ENCODE results near the gene GABBR2.

GABBR2 gene

DNA sequence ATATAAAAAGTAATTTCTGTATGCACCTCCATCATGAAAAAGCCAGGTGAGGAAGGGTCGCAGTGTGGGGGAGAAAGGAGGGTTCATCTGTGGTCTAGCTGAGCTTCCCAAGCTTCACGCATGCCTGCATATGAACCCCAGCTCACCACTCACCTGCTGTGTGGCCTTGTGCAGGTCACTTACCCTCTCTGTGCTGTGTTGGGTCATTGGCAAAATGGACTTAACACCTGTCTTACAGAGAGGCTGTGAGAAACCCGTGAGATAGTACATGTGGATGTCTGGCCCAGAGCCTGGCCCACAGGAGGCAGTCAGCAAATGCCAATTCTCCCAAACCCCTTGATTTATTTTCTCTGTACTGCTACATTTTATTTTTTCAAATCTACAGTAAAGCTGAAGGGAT, 88.9 kb downstream of the GABBR2 start:
- no peak for DNase-seq

GRCh38 chr9:98615633-98616032, 93.1 kb downstream of the GABBR2 start:
- no peak for DNase-seq

GRCh38 chr9:98614941-98615340, 93.8 kb downstream of the GABBR2 start:
- no peak for DNase-seq

DNA sequence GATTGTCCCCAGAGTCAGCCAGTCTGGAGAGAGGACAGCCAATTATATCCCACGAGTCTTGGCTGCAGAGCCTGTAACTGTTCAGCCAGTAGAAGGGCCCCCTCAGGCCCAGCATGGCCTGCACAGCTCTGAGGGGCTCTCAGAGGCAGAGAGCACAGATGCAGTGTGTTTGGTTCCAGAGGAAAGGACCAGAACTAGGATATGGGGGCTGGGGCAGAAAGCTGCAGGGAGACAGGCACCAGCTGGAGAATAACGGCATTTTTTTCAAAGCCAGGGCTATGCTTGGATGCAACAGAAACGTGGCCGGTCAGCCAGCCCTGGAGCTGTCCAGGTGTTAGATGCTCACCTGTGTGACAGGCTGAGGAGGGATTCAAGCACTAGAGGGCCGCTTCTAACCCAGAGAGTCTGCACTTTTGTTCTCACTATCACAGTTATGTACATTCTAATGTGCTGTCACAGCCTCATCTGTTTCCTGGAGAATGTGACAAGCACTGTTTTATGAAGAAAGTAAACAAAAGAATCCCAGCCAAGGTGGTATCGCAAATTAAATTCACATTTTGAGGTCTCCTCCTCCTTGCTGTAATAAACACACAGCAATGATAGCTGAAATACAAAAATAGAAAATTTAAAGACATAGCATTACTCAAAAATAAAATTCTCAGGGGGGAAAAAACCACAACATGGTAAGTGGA, 96.5 kb downstream of the GABBR2 start:
- DNase-seq: no peak

DNA sequence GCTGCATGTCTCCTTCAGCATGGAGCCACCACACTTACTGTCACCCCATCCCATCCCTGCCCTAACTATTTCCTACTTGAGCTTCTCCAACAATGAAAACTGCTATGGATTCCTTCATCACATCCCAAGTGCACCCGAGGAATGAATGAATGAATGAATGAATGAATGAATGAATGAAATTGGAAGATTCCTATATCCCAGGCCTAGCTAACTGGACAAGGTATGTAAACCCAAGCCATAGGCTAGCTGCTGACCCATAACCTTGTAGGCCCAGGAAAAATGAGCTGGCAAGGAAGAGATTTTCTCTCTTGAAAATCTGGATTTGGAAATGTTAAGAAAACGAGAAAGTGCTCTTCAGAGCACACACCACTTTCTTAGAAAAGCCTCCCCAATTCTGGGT, 97.4 kb downstream of the GABBR2 start:
- DNase-seq: no peak

- DNase-seq: no peak
Measured at GRCh38 chr9:98610711-98611110, 98.0 kb downstream of the GABBR2 start.

GRCh38 chr9:98610211-98610610, 98.5 kb downstream of the GABBR2 start:
- no peak for DNase-seq

DNA sequence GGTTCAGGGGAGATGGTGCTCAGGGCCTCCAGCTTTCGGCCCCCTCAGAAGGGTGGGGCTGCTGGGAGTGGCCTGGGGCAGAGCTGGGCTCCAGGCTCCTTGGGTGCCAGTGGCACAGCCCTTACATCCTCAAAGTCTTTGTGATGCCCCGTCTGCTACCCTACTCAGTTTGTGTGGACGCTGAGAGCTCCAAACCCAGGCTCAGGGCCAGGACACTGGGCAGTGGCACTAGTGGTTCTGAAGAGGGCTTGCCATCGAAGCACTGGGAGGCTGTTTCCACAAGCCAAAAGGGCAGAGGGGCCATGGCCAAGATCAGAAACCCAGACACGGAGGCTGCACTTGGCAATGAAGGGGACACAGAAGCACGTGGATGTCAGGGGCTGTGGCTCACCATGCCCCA, 99.1 kb downstream of the GABBR2 start:
- no peak for DNase-seq

DNA sequence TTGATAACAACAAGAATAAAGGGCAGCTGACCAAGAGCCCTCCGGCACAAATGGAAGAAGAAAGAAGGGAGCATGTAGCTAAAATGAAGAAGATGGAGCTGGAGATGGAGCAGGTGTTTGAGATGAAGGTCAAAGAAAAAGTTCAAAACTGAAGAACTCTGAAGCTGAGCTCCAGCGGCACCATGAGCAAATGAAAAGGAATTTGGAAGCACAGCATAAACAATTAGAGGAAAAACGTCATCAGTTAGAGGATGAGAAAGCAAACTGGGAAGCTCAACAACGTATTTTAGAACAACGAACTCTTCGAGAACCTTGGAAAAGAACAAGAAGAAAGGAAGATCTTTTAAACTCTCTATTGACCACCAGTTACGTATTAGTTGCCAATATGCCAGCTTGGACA, 100.9 kb downstream of the GABBR2 start:
- no peak for DNase-seq

DNA sequence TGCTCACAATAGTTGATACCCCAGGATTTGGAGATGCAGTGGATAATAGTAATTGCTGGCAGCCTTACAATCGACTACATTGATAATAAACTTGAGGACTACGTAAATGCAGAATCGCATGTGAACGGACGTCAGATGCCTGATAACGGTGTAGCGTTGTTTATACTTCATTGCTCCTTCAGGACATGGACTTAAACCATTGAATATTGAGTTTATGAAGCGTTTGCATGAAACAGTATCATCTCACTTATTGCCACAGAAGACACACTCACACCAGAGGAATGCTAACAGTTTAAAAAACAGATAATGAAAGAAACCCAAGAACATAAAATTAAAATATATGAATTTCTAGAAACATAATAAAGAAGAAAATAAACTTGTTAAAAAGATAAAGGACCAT, 101.6 kb downstream of the GABBR2 start:
- DNase-seq: no peak

DNA sequence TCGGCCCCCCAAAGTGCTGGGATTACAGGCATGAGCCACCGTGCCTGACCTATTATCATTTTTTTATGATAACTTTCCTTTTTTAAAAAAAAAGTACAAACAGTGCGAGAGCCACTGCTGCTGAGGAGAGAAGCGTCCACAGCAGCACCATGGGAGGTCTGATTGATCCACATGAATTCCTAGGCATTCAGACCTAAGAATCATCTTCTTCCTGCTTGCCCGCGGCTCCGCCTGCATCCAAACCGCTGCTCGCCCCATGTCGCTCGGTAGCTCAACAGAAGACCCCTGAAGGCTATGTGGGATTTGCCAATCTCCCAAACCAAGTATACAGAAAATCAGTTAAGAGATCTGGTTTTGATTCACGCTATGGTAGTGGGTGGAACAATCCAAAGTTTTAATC, 102.0 kb downstream of the GABBR2 start:
- no peak for DNase-seq

DNA sequence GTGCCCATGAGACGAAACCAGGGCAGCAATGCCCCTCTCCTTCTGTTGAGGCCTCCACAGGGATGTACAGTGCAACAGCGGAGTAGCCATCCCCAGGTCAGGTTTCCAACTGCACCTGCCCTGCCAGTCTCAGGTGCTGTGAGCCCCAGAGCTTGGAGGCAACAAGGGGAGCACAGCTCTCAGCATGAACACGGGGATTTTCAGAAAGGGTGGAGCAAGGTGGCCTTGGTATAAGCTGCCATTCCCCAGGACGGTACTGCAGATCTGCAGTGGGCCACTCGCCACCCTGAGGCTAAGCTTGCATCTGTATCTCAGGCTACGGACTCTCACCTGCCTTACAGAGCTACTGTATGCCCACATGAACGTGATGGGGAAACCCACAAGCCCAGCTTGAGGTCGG, 103.6 kb downstream of the GABBR2 start:
- DNase-seq: no peak

- no peak for DNase-seq
Measured at GRCh38 chr9:98603821-98604383, 104.8 kb downstream of the GABBR2 start.

GRCh38 chr9:98602839-98603500, 105.8 kb downstream of the GABBR2 start:
- DNase-seq: no peak

- DNase-seq: no peak
Measured at GRCh38 chr9:98600631-98601030, 108.1 kb downstream of the GABBR2 start.

DNA sequence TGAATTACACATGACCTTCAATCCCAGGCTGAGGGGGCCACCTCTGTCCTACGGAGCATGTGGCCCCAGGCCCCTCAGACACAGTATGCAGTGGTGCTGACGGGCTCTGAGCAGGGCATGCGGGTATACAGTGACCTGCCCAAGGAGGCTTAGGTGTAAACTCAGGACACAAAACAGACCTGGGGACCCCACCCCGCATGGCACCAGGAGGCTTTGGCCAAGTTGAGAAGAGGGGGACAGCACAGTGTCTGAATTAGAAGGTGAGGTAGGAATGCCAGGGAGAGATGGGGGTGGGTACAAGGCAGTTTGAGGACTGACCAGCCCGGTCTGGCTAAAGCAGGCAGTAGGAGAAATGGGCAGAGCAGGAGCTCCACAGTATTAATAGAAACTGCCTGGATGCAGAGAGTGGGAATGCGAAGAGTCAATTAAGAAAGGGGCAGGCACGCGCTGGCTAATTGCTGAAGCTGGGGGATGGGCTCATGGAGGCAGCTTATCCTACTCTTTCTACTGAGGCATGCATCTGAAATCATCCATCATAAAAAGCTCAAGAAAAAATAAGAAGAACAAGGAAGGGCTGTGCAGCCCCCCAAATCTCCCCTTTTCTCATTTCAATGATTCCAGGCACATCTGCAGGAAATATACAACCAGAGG, 109.0 kb downstream of the GABBR2 start:
- no peak for DNase-seq

DNA sequence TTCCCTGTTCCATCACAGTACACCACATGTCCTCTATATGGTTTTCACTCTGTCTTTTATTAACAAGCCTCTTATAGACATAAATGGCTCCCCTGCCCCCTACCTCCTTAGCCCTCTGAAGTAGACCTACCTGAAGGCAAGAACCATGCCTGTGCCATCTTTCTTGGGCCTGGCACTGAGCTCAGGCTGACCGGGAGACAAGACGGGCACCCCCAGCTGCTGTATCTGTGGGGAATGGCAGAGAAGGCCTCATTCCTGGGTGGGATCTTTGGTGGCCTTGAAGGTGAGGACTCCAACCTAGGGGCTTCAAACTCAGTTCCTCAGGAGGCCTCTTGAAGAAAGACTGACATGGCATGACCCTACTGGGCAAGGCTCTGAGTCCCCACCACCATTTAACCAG, 109.9 kb downstream of the GABBR2 start:
- DNase-seq: no peak

DNA sequence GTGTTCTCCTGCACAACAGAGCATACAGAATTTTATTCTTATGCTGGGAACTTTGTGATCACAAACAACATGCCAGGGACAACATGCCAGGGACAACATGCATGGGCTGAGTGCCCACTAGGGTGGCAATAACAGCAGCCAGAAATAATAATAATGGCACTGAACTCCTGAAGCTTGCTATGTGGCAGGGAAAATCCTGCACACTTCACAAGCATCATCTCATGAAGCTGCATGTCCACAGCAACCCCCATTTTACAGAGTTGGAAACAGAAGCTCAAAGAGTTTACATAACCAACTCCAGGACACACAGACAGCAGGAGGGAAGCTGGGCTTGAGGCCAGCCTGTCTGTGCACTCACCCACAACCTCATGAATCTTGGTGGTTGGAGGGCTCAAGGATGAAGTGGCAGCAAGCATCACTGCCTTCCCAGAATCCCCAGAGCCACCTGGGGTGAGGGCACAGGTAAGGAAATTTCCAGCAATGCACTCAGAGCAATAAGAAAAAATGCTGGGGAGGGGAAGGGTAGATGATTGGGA, 111.4 kb downstream of the GABBR2 start:
- DNase-seq: no peak

- no peak for DNase-seq
Measured at GRCh38 chr9:98596486-98596885, 112.2 kb downstream of the GABBR2 start.

GRCh38 chr9:98594546-98595160, 114.1 kb downstream of the GABBR2 start:
- no peak for DNase-seq

- DNase-seq: no peak
Measured at GRCh38 chr9:98593354-98594253, 115.1 kb downstream of the GABBR2 start.

- DNase-seq: no peak
Measured at GRCh38 chr9:98591696-98592095, 117.0 kb downstream of the GABBR2 start.

Data from SHP77 (cell line).